GM23338 (cell line): Measurements from ENCODE around the gene LPGAT1. TPM values are rescaled to one million over a fixed set of nuclear protein-coding genes. Genes with fewer than 3 reads are reported as not detected.

ENCODE experiments used
- ATAC-seq: fragments of 200-7000 bp; cut with Tn5 transposase; 3 replicates; pipeline ENCODE4 v1.9.1; 2020
- DNase-seq: peaks from one replicate; pipeline ENCODE4 v3.0.0-alpha.2; 2015; ENCODE audit warnings: low spot score
- H2AFZ ChIP-seq: fragments of 200-600 bp; sonication (generic); 2 replicates; pipeline ENCODE4 v1.8.0; 2016; ENCODE audit warnings: antibody characterized with exemption, mild to moderate bottlenecking, moderate library complexity
- H3F3A ChIP-seq: fragments of 200-600 bp; sonication (generic); replicated peaks from 2 replicates; pipeline ENCODE4 v1.8.0; 2017; ENCODE audit warnings: antibody characterized with exemption, mixed run types, low read depth
- H3K27ac ChIP-seq: fragments of 200-600 bp; sonication (generic); 2 replicates; pipeline ENCODE4 v1.6.1; 2016; ENCODE audit warnings: low read depth
- H3K27me3 ChIP-seq: fragments of 200-600 bp; sonication (generic); 2 replicates; pipeline ENCODE4 v1.8.0; 2016; ENCODE audit warnings: mild to moderate bottlenecking, mixed run types, moderate library complexity; ENCODE audit not compliant: insufficient read depth
- H3K36me3 ChIP-seq: fragments of 200-600 bp; sonication (generic); 2 replicates; pipeline ENCODE4 v1.8.0; 2016; ENCODE audit warnings: mild to moderate bottlenecking; ENCODE audit not compliant: insufficient read depth
- H3K4me1 ChIP-seq: fragments of 200-600 bp; sonication (generic); 2 replicates; pipeline ENCODE4 v1.8.0; 2016; ENCODE audit warnings: mild to moderate bottlenecking, moderate library complexity; ENCODE audit not compliant: insufficient read depth
- H3K4me2 ChIP-seq: fragments of 200-600 bp; sonication (generic); 2 replicates; pipeline ENCODE4 v1.7.1; 2017; ENCODE audit warnings: mixed run types
- H3K4me3 ChIP-seq: fragments of 200-600 bp; sonication (generic); 2 replicates; pipeline ENCODE4 v1.6.1; 2016; ENCODE audit warnings: mixed run types
- H3K79me2 ChIP-seq: fragments of 200-600 bp; sonication (generic); replicated peaks from 2 replicates; pipeline ENCODE4 v1.8.0; 2017; ENCODE audit warnings: mild to moderate bottlenecking; ENCODE audit not compliant: insufficient read depth
- H3K9me2 ChIP-seq: fragments of 200-600 bp; sonication (generic); 2 replicates; pipeline ENCODE4 v1.8.0; 2017; ENCODE audit not compliant: insufficient read depth
- H4K20me1 ChIP-seq: fragments of 200-600 bp; sonication (generic); replicated peaks from 2 replicates; pipeline ENCODE4 v1.8.0; 2017; ENCODE audit warnings: mild to moderate bottlenecking; ENCODE audit not compliant: insufficient read depth
- H3K27ac Mint-ChIP-seq: 2 replicates; pipeline ENCODE4 v1.8.0; 2020; ENCODE audit warnings: inconsistent platforms, mild to moderate bottlenecking, moderate library complexity, mixed read lengths
- H3K27me3 Mint-ChIP-seq: 3 replicates; pipeline ENCODE4 v1.8.0; 2022; ENCODE audit warnings: low read depth, mild to moderate bottlenecking, moderate library complexity, mixed read lengths, inconsistent platforms; ENCODE audit not compliant: insufficient read depth, poor library complexity
- H3K36me3 Mint-ChIP-seq: 3 replicates; pipeline ENCODE4 v1.8.0; 2021; ENCODE audit warnings: low read depth, mild to moderate bottlenecking, inconsistent platforms, moderate library complexity, mixed read lengths
- H3K4me1 Mint-ChIP-seq: 3 replicates; pipeline ENCODE4 v1.8.0; 2020; ENCODE audit warnings: mild to moderate bottlenecking, inconsistent platforms, mixed read lengths
- H3K4me3 Mint-ChIP-seq: 3 replicates; pipeline ENCODE4 v1.8.0; 2021; ENCODE audit warnings: moderate library complexity, mild to moderate bottlenecking, inconsistent platforms, mixed read lengths
- H3K9me3 Mint-ChIP-seq: 3 replicates; pipeline ENCODE4 v1.8.0; 2020; ENCODE audit warnings: moderate library complexity, mild to moderate bottlenecking, inconsistent platforms, mixed read lengths
- CREB1 ChIP-seq: fragments of 250-450 bp; sonication (Bioruptor Pico); IDR thresholded peaks from 2 replicates; pipeline ENCODE4 v1.5.0; 2020; ENCODE audit warnings: low read depth, mild to moderate bottlenecking, moderate library complexity
- CTCF ChIP-seq, 2 experiments: fragments of 200-600 bp in 1 of 2; sonication (generic) in 1 of 2; conservative IDR thresholded peaks; 2 replicates each; pipeline versions ENCODE4 v1.5.1 to v1.6.1; 2016 to 2017; ENCODE audit warnings: antibody characterized with exemption in 2 of 2, low read depth in 2 of 2, mild to moderate bottlenecking in 2 of 2, moderate library complexity in 1 of 2
- JUNB ChIP-seq: IDR thresholded peaks from one replicate; pipeline ENCODE4 v1.6.1; 2016; ENCODE audit warnings: antibody characterized with exemption; ENCODE audit not compliant: unreplicated experiment
- POLR2AphosphoS5 ChIP-seq: IDR thresholded peaks from 2 replicates; pipeline ENCODE4 v1.6.1; 2016; ENCODE audit warnings: antibody characterized with exemption, low read depth
- REST ChIP-seq: IDR thresholded peaks from one replicate; pipeline ENCODE4 v1.6.1; 2018; ENCODE audit warnings: antibody characterized with exemption; ENCODE audit not compliant: unreplicated experiment
- STAT1 ChIP-seq: IDR thresholded peaks from one replicate; pipeline ENCODE4 v1.6.1; 2016; ENCODE audit warnings: antibody characterized with exemption; ENCODE audit not compliant: unreplicated experiment
- ZNF331 ChIP-seq: fragments of 250-450 bp; sonication (Bioruptor Pico); IDR thresholded peaks from 2 replicates; pipeline ENCODE4 v1.5.0; 2020; ENCODE audit warnings: low read depth, mild to moderate bottlenecking, moderate library complexity
- ZNF462 ChIP-seq: fragments of 250-450 bp; sonication (Bioruptor Pico); IDR thresholded peaks from 2 replicates; pipeline ENCODE4 v1.5.0; 2020; ENCODE audit warnings: mild to moderate bottlenecking, moderate library complexity
- polyA plus RNA-seq: library from polyadenylated mRNA; unstranded; fragments of >200 nt; fragmentation: Nextera tagmentation; extraction: Ambion mirVana; gene quantifications from 2 replicates; pipeline ENCODE4 v1.2.1, GENCODE V29; 2016
- total RNA-seq: library from RNA; depleted of rRNA; stranded (reverse); fragments of >200 nt; shearing (Covaris generic); gene quantifications from 2 replicates; pipeline ENCODE4 v1.2.3, GENCODE V29; 2014
- TF ChIP-seq, protein P1 (sequence below): IDR thresholded peaks from 2 replicates; pipeline ENCODE4 v1.6.1; 2016; ENCODE audit warnings: antibody characterized with exemption

LPGAT1 gene
- total and polyA plus RNA-seq, 2 experiments from 2014 or later, result 3.3 to 16.4 TPM

GRCh38 chr1:211734791-211735190, 95.8 kb downstream of the LPGAT1 start (continued):
- TF ChIP-seq REST (no peak), CTCF (conservative IDR thresholded peaks at IDR 0.05; ENCODE audit: low read depth in 2 of 2) (no peak), ZNF462 (no peak)

GRCh38 chr1:211734359-211734758, 96.2 kb downstream of the LPGAT1 start:
- ATAC-seq (no peak), DNase-seq (no peak)
- Mint-ChIP-seq H3K9me3 (no peaks in the 10 kb centered on the region), H3K36me3 (no peaks in the 10 kb centered on the region), H3K27me3 (no peaks in the 10 kb centered on the region), H3K4me1 (peaks cover 16% of the 10 kb centered on the region), H3K27ac (no peak overlapping the region), H3K4me3 (no peak overlapping the region)
- Histone ChIP-seq H3F3A (no peaks in the 10 kb centered on the region), H3K79me2 (no peaks in the 10 kb centered on the region), H4K20me1 (no peaks in the 10 kb centered on the region), H3K36me3 (no peaks in the 10 kb centered on the region), H2AFZ (no peak overlapping the region), H3K27me3 (no peaks in the 10 kb centered on the region), H3K9me2 (no peaks in the 10 kb centered on the region), H3K4me3 (no peak overlapping the region), H3K4me2 (no peak overlapping the region), H3K4me1 (no peaks in the 10 kb centered on the region), H3K27ac (no peak overlapping the region)
- TF ChIP-seq ZNF331, result no peak
- TF ChIP-seq STAT1, result no peak
- no peak for TF ChIP-seq POLR2AphosphoS5
- TF ChIP-seq, protein P1, sequence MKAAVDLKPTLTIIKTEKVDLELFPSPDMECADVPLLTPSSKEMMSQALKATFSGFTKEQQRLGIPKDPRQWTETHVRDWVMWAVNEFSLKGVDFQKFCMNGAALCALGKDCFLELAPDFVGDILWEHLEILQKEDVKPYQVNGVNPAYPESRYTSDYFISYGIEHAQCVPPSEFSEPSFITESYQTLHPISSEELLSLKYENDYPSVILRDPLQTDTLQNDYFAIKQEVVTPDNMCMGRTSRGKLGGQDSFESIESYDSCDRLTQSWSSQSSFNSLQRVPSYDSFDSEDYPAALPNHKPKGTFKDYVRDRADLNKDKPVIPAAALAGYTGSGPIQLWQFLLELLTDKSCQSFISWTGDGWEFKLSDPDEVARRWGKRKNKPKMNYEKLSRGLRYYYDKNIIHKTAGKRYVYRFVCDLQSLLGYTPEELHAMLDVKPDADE, result no peak
- no peak for TF ChIP-seq JUNB
- TF ChIP-seq CREB1 (CRISPR knock-in tag), result no peak
- no peak for TF ChIP-seq REST
